HL-60/S4 (cell line): ENCODE results near the gene TIMM10.

Experiments used
- in situ Hi-C: fragments of 300-500 bp; cut with MboI; formaldehyde crosslinking; loops from 2 replicates; pipeline ENCODE4 v1.14.3; 2022; ENCODE audit warnings: low sequenced_read_pairs

Gene TIMM10

GRCh38 chr11:57487021-57487778, 43.4 kb downstream of the TIMM10 start:
- in situ Hi-C loops = no loop called here

DNA sequence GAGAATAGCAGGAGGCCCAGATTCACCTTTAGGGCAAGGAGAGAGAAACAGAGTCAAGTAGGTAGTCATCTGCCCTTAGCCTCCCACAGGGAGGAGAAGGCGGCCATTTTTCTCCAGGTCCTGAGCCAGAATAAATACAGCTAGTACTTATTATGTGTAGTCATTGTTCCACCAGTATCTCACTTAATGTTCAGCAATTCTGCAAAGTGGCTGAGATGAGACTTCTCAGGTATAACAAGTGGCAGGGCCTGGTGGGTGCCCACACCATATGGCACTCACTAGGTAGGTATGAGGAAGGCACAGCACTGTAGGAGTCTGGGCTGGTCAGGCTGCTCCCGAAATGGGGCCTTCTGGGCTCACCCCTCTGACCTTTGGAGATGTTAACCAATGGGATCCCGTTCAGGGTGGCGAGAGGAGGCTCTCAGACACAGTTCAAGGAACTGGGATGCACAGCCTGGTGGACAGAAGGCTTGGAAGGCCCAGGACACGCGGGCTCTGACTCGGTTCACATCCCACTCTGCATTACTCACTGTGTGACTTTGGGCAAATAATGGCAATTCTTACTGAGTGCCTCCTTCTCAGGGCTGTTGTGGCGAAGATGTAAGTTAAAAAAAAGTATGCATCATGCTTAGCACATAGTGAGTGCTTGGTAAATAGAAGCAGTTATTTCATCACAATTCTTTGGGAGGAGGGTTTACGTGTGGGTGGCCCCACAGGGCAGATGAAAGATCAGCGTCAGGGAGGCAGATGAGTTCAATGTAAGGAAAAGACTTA, 45.1 kb downstream of the TIMM10 start:
- in situ Hi-C loops = no loop called here

DNA sequence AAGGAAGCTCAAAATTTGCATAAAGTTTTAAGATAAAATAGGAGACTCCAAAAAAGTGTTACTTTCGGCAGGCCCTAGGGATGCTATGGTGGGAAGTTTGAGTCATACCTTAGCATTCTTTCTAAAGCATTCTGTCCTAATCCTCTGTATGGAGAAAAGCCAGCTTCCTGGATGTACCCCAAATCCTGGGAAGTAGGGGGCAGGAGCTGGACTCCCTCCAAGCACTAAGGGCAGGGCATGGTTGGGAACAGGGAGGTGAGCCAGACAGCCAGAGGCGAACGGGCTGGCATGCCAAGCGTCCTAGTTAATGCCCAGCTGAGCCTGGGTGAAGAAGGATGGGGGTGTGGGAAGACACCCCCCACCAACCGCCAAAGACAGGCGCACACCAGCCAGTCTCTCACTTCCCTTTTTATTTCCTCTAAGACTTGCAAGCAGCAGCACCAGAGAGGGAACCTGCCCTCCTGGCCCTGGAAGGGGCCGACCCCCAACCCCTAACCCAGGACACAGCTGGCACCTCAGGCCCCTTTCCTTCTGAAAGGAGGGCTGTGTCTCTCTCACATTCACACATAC, 46.3 kb downstream of the TIMM10 start:
- in situ Hi-C loops = no loop called here

- in situ Hi-C loops = no loop called here
Observed at GRCh38 chr11:57483562-57483918, 47.0 kb downstream of the TIMM10 start.

GRCh38 chr11:57482782-57483561, 47.6 kb downstream of the TIMM10 start:
- in situ Hi-C loops = no loop called here

- in situ Hi-C loops = no loop called here
Observed at GRCh38 chr11:57481915-57482781, 48.4 kb downstream of the TIMM10 start.

- in situ Hi-C loops = no loop called here
Observed at GRCh38 chr11:57481315-57481714, 49.2 kb downstream of the TIMM10 start.

DNA sequence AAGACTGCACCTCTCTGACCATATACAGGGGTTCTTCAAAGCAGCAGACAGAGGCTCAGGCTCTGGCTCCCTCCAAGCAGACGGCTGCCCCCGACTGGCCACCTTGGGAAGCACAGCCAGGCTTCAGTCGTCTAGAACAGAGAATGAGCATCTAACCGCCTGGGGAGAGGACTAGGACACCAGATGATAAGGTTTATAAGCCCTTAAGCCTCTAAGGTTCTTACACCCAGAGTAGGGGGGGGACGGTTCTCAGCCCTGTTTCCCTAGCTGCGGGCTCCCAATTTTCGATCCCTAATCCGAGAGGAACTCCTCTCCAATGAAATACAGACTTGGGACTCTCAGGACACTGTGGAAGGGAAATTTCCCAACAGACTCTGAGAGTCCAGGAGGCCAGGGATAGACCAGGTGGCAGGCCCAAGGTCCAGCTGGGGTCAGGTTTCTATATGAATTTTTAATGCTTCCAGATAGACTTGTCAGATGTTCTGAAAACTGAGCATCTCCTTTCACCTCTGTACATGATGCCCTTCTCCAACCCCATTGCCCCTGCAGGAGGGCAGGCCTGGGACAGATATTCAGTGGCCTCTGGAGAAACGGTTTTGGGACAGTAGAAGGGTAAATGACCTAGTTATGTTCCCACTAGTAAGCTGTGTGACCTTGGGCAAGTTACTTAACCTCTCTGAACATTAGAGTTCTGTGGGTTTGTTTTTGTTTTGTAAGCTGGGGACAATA, 50.0 kb downstream of the TIMM10 start:
- in situ Hi-C loops = no loop called here

DNA sequence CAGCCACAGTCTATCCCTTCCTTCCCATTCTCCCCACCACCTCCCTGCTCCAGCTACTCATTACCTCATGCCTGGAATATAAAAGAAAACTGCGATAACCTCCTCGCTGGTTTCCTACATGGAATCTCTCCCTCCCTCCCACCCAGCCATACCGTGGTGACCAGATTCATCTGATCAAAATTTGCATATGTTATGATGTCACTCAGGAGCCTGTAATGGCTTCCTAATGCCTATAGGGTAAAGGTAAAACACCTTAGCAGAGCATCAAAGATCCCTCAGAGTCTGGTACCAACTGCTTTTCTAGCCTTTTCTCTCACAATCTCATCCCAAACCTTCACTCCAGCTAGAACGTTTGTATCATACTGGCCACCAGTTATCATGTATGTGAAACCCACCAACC, 50.6 kb downstream of the TIMM10 start:
- in situ Hi-C loops = no loop called here

DNA sequence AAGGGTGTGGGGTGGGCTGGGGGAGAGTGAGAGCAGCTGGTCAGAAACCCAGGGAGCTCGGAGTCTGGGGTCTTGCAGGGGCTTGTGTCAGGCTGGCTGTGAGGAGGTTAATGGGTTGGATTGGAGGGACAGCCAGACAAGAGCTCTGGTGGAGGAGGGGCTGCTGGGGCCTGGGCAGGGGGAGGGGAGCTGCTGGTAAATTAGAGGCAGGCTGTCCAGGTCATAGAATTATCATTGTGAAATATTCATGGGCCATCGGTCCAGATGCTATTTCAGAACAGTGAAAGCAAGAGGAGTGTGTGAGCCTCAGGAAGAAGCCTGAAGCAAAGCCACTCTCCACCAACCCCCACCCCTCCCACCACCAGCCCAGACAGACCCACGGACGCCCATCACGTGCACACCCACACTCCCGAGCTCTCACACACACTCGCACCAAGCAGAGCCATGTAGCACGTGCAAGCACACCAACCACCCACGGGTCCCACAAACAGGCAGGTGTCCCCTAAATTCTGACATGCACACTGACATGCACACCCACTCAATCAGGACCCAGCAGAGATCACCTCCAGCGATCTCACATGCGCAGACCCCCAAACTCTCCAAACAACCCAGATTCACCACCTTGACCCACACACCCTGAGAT, 51.4 kb downstream of the TIMM10 start:
- in situ Hi-C loops = no loop called here
